GM19043 (cell line): ENCODE data around the gene DEPP1.

ENCODE experiments used
- ATAC-seq: cut with Tn5 transposase; IDR thresholded peaks from one replicate; pipeline ENCODE4 v1.9.1; 2021; ENCODE audit warnings: low read depth; ENCODE audit not compliant: unreplicated experiment

Gene DEPP1

DNA sequence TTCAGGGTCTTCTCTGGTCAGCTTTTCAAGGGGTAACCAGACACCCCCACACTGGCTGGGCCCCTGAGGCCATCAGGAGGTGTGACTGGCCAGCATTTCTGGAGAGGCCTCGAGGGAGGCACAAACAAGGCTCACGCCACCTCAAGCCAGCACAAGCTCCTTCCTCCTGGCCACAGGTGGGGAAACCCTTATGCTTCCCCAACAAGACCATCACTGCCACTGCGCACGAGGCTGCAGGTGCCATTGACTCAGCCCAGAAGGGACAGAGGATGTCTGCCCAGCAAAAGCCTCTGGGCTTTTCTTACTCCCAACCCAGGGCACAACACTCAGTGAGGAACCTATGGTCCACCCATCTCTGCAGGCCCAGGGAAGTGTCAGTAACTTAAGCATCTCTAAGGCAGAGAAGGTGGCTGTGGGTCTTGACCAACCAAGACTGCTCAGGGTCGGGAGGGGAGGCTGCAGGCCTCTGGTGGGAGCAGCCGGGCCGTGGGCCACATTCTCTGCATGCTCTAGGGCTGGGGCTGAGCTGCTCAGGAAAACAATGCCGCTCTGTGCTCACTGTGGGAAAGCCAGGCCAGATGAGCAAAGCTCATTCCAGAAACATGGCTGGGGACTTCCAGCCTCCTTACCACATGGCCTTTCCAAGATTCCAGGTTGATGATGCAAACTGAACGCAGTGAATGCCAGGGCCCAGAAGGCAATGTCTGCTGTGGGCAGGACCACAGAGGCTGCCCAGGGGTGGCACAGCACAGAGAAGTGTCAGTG, 43.2 kb downstream of the DEPP1 start:
- no peak for ATAC-seq

DNA sequence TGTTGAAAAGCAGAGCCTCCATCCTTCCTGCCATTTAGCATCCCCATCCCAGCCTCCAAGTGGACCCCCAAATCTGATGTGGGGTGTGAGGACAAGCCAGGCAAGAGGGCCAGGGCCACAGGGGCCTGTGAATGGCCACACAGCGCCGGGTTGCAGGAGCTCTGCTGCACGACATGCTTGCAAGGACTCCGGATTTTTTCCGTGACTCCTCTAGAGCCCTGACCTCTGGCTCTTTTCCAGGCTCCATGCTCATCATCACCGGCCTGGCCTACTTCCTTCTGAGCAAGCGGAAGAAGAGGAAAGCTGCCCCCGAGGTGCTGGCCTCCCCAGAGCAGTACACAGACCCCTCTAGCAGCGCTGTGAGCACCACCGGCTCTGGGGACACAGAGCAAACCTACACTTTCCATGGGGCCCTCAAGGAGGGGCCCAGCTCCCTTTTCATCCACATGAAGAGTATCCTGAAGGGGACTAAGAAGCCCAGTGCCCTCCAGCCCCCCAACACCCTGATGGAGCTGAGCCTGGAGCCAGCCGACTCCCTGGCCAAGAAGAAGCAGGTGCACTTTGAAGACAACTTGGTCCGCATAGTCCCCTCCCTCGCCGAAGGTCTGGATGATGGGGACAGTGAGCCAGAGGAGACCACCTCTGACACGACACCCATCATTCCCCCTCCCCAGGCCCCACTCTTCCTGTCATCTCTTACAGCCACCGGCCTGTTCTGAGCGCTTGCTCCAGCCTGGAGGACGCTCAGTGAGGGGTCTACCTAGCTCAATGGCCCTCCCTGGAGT, 44.0 kb downstream of the DEPP1 start:
- no peak for ATAC-seq

DNA sequence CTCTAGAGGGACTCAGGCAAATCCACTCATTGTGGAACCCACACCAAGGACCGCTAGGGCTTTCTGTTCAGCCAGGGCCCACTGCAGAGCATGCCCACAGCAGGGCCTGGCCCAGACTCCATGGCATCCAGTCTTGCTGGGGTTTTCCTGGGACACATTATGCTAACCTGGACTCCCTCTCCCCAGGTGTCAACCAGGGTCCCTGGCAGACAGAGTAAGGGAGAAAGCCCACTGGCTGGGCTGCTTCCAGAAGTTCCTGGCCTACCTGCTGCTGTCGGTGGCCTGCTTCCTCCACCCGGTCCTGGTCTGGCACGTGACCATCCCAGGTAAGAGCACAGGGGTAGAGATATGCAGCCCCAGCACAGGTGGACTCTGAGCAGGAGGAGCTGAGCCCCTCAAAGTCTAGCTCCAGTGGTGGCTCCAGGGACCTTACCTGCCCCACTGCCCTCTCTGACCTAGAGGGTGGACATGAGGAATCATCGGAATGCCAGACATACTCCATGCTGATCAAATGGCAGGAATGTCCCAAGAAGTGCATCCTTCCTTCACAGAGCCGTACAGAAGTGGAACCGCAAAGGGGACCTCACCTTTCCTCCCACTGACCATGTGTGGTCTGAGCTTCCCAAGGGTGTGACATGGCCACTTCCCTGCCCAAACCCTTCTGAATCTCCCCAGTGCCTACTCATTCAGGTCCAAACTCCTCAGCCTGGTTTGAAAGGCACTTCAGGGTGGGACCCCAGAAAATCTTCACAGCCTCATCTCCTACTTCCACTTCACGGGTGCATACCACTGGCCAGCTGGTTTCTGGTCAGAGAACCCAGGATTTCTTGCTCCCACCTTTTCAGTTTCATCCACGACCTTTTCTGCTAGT, 44.9 kb downstream of the DEPP1 start:
- no peak for ATAC-seq

DNA sequence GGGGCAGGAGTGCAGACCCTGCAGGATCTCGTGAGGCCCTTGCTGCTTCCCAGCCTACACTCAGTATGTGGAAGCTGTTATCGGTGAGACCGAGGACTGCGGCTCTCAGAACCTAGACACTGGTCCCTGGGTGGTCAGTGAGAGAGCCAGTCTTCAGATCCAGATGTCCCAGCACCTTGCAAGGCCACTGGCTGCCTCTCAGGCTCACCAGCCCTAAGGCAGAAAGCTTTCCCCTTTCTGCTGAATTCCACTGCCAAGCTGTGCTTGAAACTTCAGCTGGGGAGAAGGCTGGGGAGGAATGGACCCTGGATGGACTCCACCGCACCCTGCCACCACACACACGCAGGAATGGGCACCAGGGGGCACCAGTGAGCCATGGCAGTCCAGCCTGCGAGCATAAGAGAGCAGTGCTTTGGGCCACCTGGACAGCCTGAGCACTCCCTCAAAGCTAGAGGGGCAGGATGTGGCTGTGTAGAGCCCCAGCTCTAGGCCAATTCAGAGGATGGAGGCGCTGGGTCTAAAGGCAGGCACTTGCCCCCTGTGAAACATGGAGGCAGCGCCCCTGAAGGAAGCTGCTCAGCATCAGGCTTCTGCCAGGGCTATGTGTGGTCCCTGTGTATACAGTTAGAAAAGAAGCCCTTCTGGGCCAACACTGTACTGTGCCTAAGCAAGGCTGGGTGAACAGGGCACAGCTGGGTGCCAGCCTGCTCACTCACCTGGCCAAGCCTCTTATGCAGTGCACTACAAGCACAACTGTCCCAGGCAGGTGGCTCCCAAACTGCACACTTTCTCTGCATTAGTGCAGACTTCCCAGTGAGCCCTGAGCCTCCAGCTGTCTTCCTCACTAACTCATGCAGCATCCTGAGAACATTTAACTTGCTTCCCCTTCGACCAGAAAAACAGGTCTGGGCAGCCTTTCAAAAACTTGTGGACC, 45.8 kb downstream of the DEPP1 start:
- ATAC-seq = peak; percentile 99

DNA sequence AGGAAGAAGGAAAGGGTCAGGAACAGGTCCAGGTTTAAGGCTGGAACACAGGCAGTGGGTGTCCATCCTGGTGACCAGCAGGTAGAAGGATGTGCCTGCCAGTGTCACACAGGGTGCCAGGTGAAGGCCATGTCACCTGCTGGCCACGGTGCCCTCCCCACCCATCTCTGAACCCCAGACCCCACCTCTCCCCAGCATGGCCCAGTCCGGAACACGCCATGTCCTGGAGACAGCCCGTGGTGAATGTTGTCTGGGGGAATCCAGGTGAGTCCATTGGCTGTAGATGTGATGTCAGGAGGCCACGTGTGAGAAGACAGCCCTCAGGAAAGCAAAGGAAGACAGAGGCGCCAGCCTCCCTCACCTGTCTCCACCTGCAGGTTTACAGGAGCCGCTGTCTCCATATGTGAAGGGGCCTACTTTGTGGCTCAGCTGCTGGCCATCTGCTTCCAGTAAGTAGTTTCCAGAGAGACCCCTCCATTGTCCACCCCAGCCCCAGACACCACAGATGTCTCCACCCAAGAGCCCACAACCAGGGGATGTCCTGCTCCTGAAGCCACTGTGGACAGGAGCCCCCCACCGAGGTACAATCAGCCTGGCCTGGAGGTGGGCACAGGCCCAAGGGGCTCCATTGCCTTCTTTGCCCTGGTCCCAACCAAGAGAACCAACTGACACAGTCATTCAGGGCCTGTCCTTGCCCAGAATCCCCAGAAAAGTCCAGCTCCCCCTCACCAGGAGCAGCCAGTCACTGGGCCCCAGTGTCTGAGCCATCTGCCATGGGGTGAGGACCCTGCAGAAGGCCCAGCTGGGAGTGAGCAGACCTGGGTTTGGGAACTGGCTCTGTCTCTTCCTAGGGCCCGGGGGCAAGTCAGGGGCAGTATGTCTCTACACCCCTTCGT, 46.7 kb downstream of the DEPP1 start:
- ATAC-seq = no peak

DNA sequence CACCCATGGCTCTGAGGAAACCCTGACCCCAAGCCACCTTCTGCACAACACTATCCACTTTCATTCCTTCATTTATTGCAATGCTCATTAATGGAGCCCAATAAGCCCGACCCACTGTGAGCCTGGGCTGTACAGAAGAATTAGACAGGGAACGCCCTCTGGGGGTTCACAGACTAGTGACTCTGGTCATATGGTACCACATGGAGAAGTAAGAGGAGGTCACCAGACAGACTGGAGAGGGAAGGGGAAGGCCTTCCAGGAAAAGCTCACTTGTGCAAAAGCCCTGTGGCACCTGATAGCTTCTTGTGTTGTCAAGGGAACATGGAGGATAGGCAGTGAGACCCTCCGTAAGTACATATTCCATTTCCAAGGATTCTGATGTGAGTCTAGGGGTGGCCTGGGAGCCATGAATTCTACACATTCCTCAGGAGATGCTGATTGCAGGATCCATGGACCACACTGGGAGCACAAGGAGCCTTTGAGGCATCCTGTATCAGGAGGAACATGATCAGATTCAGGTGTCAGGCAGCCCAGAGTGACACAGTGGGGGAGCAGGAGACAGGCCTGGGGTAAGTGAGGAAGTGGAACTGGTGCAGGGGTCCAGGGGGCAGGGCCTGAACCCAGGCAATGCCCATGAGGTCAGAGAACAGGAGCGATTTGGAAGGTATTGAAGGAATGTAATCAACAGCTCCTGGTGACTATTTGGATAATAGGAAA, 47.5 kb downstream of the DEPP1 start:
- no peak for ATAC-seq

DNA sequence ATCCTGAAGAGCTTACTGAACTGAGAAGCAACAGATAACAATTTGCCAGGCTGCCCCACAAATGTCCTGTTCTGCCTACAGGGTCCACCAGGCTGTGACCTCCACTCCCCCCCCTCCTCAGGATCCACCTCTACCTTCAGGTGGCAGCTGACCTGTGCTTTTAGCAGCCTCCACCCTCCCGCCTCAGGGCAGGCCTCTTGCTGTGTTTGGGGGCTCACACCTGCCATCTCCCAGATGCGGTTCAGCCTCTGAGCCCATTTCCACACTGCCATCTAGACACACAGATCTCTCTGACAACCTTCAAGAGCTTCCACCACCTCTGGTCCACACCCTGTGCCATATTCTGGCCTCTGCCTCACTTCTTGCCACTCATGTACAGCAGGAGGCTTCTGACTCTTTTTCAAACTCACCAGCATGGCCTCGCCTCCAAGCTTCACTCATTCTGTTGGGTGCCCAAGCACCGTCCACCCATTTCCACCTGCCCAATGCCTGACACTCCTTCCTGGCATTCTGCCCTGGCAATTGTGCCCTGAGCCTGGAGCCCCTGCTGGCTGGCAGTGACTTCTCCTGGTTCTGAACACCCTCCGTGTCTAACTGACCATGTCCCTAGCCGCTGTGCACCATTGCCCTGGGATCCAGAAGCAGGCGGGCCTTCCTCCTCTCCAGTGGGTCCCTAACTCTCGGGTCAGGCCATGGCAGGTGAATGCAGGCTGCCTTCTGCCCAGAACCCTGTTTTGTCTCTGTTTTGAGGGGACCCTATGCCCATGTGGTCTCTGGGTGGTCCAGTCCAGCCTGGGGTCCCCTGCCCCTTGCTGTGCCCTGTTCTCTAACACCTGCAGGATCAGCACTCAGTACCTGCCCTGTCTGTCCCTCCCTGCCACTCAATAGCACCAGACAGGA, 49.0 kb downstream of the DEPP1 start:
- ATAC-seq = no peak

DNA sequence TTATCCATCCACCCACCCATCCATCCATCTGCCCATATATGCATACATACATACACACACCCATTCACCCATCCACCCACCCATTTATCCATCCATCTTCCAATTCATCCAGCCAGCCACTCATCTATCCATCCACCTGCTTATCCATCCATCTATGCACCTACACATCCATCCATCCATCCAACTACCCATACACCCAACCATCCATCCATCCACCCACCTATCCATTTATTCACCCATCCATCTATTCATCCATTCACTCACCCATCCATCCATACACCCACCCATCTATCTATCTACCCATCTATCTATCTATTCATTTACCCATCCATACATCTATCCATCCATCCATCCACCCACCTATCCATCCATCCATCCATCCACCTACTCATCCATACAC, 50.1 kb downstream of the DEPP1 start:
- ATAC-seq = no peak

DNA sequence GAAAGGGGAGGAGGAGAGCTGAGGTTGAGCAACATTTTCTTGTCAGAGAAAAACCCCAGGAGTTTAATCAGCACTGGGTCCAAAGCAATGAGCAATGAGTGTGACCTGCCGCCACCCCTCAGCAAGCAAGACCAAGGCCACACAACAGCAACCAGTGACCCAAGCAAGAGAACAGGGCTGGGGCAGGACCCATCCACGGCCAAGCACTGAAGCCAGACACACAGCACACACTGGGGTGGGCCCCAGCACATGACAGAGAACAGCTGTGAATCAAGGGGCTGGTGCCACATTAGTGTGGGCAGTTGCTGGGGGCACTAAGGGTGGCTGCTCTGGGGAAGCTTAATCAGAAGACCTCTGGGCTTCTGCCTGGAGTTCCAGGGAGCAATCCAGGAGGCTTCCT, 51.3 kb downstream of the DEPP1 start:
- ATAC-seq = no peak

DNA sequence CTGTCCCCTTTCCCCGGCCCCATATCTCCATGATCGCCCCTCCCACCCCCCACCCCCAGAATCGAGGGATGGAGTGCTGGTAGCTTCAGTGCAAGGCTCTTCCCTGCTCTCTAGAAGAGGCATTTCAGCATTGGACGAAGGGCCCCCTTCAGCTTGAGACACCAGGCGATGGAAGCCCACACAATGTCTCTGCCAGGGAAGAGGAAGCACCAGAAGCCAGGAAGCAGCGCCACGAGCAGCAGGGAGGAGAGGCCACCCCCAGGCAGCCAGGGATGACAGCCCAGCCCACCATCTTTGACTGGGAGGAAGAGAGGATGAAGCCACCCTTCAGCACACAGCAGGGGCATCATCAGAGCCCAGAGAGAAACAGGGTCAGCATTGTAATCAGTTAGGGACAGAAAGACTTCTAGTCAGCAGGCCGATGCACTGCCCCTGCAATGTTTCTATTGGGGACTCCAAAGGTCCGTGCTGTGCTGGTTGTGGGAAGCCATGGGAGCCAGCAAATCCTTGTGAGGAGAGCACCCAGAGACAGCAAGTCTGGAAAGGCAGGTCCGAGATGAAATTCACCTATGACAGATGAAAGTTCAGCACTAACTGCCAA, 51.8 kb downstream of the DEPP1 start:
- no peak for ATAC-seq
